ENCODE results near the gene AP3M1.
A peak's percentile ranks its signal among the peaks of the same experiment; 100 is the strongest.

The AP3M1 gene

DNA sequence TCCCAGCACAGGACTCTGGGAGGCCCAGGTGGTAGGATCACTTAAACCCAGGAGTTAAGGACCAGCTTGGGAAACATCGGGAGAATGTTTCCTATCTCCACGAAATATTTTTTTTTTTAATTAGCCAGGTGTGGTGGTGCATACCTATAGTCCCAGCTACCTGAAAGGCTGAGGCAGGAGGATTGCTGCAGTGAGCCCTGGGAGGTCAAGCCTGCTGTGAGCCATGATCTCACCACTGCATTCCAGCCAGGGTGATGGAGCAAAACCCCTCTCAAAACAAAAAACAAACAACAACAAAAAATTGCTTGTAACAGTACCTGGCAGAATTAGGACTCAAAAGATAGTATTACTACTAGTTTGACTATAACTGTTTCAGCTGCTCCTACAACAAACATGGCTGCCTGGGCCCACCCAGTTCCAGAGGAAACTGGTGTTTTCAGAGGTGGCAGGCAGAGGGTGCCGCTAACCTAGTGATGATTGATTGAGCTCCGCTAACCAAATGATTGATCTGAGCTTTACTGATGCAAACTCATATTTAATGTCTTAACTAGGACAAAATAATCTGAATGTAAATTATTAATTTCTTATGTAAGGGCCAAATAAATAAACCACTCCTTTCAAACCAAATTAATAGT, 57.0 kb downstream of the AP3M1 start:
- H3K9me3 ChIP-seq (ENCODE audit: control insufficient read depth, insufficient read depth, low read length) = no peaks in the 10 kb centered on the region
- H3K4me3 ChIP-seq (ENCODE audit: low read depth, low read length) = no peak overlapping the region
- no peaks in the 10 kb centered on the region for H3K4me1 ChIP-seq (ENCODE audit: control insufficient read depth, insufficient read depth, low read length)
- no peak overlapping the region for H3K27ac ChIP-seq (ENCODE audit: low read depth, low read length)
- H3K36me3 ChIP-seq (ENCODE audit: control insufficient read depth, insufficient read depth, low read length) = peaks cover 97% of the 10 kb centered on the region
- H3K27me3 ChIP-seq (ENCODE audit: control insufficient read depth, insufficient read depth, low read length) = no peaks in the 10 kb centered on the region
- H3K9ac ChIP-seq (ENCODE audit: low read depth, low read length) = no peak overlapping the region

DNA sequence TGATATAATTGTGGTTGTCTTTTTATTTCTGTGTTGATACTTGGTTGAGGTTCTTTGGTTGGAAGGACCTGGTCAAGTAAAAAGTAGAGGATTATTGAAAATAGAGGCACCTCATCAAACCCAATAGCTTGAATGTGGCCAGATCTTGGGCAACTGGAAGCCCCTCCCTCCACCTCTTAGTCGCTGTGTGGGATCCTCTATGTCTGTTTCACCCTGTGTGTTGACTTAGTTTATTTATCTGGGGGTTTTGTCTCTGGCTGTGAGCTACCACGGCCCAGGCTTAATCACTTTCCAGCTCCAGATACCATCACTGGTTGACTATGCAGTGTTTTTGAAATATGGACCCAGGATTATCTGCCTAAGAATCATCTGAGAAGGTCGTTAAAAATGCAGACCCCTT, 58.3 kb downstream of the AP3M1 start:
- Histone ChIP-seq H3K9me3 (ENCODE audit: control insufficient read depth, insufficient read depth, low read length) (no peaks in the 10 kb centered on the region), H3K4me3 (ENCODE audit: low read depth, low read length) (no peak overlapping the region), H3K4me1 (ENCODE audit: control insufficient read depth, insufficient read depth, low read length) (no peaks in the 10 kb centered on the region), H3K36me3 (ENCODE audit: control insufficient read depth, insufficient read depth, low read length) (peaks cover 94% of the 10 kb centered on the region), H3K27ac (ENCODE audit: low read depth, low read length) (no peak overlapping the region), H3K9ac (ENCODE audit: low read depth, low read length) (no peak overlapping the region), H3K27me3 (ENCODE audit: control insufficient read depth, insufficient read depth, low read length) (no peaks in the 10 kb centered on the region)

DNA sequence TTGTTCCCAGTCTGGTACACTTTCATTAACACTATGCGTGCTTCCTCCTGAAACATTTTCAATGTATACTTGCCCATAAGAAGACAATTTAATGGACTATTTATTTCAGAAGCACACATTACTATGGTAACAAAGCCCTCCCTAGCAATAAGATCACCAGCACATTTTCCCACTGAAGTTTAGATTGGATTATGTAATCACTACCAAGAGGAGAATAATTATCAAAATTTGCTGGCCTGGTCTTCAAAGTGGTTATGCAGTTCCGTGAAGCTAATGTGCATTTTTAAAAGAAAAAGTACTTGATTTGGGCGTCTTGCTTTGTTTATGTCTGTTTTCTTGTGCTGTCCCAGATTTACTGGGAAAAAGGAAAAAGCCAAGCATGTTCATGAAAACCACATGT, 61.9 kb downstream of the AP3M1 start:
- H3K27ac ChIP-seq (ENCODE audit: low read depth, low read length) = no peak overlapping the region
- peaks cover 87% of the 10 kb centered on the region for H3K36me3 ChIP-seq (ENCODE audit: control insufficient read depth, insufficient read depth, low read length)
- no peak overlapping the region for H3K9ac ChIP-seq (ENCODE audit: low read depth, low read length)
- H3K4me1 ChIP-seq (ENCODE audit: control insufficient read depth, insufficient read depth, low read length) = no peaks in the 10 kb centered on the region
- H3K27me3 ChIP-seq (ENCODE audit: control insufficient read depth, insufficient read depth, low read length) = no peaks in the 10 kb centered on the region
- H3K9me3 ChIP-seq (ENCODE audit: control insufficient read depth, insufficient read depth, low read length) = no peaks in the 10 kb centered on the region
- H3K4me3 ChIP-seq (ENCODE audit: low read depth, low read length) = no peak overlapping the region

- Histone ChIP-seq H3K9ac (ENCODE audit: low read depth, low read length) (no peak overlapping the region), H3K9me3 (ENCODE audit: control insufficient read depth, insufficient read depth, low read length) (no peaks in the 10 kb centered on the region), H3K4me3 (ENCODE audit: low read depth, low read length) (no peak overlapping the region), H3K4me1 (ENCODE audit: control insufficient read depth, insufficient read depth, low read length) (no peaks in the 10 kb centered on the region), H3K27me3 (ENCODE audit: control insufficient read depth, insufficient read depth, low read length) (no peaks in the 10 kb centered on the region), H3K27ac (ENCODE audit: low read depth, low read length) (no peak overlapping the region), H3K36me3 (ENCODE audit: control insufficient read depth, insufficient read depth, low read length) (peaks cover 87% of the 10 kb centered on the region)
Observed at GRCh38 chr10:74086317-74086716, 64.3 kb downstream of the AP3M1 start.

- peaks cover 73% of the 10 kb centered on the region for H3K36me3 ChIP-seq (ENCODE audit: control insufficient read depth, insufficient read depth, low read length)
- H3K27ac ChIP-seq (ENCODE audit: low read depth, low read length) = no peak overlapping the region
- H3K27me3 ChIP-seq (ENCODE audit: control insufficient read depth, insufficient read depth, low read length) = no peaks in the 10 kb centered on the region
- H3K9me3 ChIP-seq (ENCODE audit: control insufficient read depth, insufficient read depth, low read length) = no peaks in the 10 kb centered on the region
- H3K4me3 ChIP-seq (ENCODE audit: low read depth, low read length) = no peak overlapping the region
- no peak overlapping the region for H3K9ac ChIP-seq (ENCODE audit: low read depth, low read length)
- peaks cover 12% of the 10 kb centered on the region for H3K4me1 ChIP-seq (ENCODE audit: control insufficient read depth, insufficient read depth, low read length)
Observed at GRCh38 chr10:74084955-74085354, 65.7 kb downstream of the AP3M1 start.

DNA sequence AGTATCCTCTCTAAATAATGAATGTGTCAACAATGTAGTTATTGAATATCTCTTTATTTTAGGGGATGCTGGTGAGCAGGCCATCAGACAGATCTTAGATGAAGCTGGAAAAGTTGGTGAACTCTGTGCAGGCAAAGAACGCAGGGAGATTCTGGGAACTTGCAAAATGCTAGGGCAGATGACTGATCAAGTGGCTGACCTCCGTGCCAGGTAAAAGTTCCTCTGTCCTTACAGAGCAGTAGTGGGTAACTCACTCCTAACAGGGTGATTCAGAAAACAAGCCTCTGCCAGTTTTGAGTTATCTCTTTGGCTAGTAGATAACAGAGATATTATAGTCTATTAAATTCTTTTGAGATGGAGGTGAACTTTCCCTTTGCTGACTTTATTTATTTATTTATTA, 67.3 kb downstream of the AP3M1 start:
- Histone ChIP-seq H3K36me3 (ENCODE audit: control insufficient read depth, insufficient read depth, low read length) (peaks cover 60% of the 10 kb centered on the region), H3K9ac (ENCODE audit: low read depth, low read length) (no peak overlapping the region), H3K27me3 (ENCODE audit: control insufficient read depth, insufficient read depth, low read length) (no peaks in the 10 kb centered on the region), H3K27ac (ENCODE audit: low read depth, low read length) (no peak overlapping the region), H3K9me3 (ENCODE audit: control insufficient read depth, insufficient read depth, low read length) (no peaks in the 10 kb centered on the region), H3K4me1 (ENCODE audit: control insufficient read depth, insufficient read depth, low read length) (peaks cover 28% of the 10 kb centered on the region), H3K4me3 (ENCODE audit: low read depth, low read length) (no peak overlapping the region)

- Histone ChIP-seq H3K27me3 (ENCODE audit: control insufficient read depth, insufficient read depth, low read length) (no peaks in the 10 kb centered on the region), H3K9me3 (ENCODE audit: control insufficient read depth, insufficient read depth, low read length) (no peaks in the 10 kb centered on the region), H3K4me1 (ENCODE audit: control insufficient read depth, insufficient read depth, low read length) (peaks cover 40% of the 10 kb centered on the region), H3K27ac (ENCODE audit: low read depth, low read length) (no peak overlapping the region), H3K9ac (ENCODE audit: low read depth, low read length) (no peak overlapping the region), H3K36me3 (ENCODE audit: control insufficient read depth, insufficient read depth, low read length) (peaks cover 58% of the 10 kb centered on the region), H3K4me3 (ENCODE audit: low read depth, low read length) (no peak overlapping the region)
Observed at GRCh38 chr10:74081941-74082718, 68.5 kb downstream of the AP3M1 start.

DNA sequence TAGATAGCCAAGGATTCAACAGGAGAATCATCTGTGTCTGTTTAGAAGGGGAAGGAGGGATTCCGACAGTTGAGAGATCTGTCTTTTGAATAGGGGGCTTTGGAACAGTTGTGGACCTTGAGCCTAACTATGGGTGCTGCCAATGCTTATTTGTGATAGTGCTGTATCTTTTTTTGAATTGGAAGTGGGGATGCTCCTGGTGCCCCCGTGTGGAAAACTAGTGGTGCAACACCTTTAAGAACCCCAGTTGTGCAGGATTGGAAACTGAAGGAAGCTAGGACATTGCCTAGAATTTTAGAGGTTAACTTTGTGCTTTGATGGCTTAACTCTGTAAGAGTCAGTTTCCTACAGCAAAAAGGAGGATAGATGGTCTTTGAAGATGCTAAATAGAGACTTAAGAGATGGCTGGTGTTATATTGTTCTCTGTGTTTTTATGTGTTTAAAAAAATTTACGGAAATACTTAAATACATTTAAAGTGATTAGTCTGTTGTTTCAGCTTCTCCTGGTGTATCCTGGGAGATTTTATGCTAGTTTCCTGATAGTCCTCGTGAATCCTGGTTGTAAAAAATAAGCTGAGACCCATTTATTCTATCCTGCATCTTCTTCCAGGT, 69.3 kb downstream of the AP3M1 start:
- Histone ChIP-seq H3K4me1 (ENCODE audit: control insufficient read depth, insufficient read depth, low read length) (peaks cover 49% of the 10 kb centered on the region), H3K27ac (ENCODE audit: low read depth, low read length) (no peak overlapping the region), H3K36me3 (ENCODE audit: control insufficient read depth, insufficient read depth, low read length) (peaks cover 59% of the 10 kb centered on the region), H3K9ac (ENCODE audit: low read depth, low read length) (no peak overlapping the region), H3K27me3 (ENCODE audit: control insufficient read depth, insufficient read depth, low read length) (no peaks in the 10 kb centered on the region), H3K4me3 (ENCODE audit: low read depth, low read length) (no peak overlapping the region), H3K9me3 (ENCODE audit: control insufficient read depth, insufficient read depth, low read length) (no peaks in the 10 kb centered on the region)

DNA sequence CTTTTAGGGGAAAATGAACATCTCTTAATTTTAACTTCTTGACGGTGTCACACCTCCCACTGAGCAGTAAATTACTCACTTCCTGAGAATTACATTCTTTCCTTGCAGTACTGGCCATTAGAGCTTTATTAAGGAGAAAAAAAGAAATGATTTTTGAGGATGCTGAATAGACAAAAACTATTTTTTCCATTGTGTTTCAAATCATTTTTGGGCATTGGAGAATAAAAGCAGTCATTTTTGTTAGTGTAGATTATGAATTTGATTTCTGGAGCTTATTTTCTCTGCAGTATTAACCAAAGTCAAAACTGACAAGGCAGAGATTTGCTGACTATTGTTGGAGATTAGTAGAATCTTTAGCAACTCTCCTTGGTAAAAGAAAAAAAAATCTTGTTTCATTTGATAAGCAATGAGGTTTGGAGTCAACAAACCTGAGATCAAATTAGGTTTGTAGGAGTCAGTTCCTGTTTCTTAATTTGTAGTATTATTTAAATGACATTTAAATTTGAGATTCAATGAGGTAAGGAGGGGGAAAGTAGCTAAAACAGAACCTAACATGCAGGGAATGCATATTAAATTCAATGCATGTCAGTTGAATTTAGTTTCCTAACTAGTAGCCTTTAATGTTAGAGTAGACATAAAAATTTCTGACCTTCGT, 70.6 kb downstream of the AP3M1 start:
- H3K9ac ChIP-seq (ENCODE audit: low read depth, low read length) = peak overlapping the region; percentile 5; the same call in 1 of the 2 replicates
- H3K9me3 ChIP-seq (ENCODE audit: control insufficient read depth, insufficient read depth, low read length) = no peaks in the 10 kb centered on the region
- H3K36me3 ChIP-seq (ENCODE audit: control insufficient read depth, insufficient read depth, low read length) = peaks cover 59% of the 10 kb centered on the region
- no peaks in the 10 kb centered on the region for H3K27me3 ChIP-seq (ENCODE audit: control insufficient read depth, insufficient read depth, low read length)
- peaks cover 51% of the 10 kb centered on the region for H3K4me1 ChIP-seq (ENCODE audit: control insufficient read depth, insufficient read depth, low read length)
- H3K4me3 ChIP-seq (ENCODE audit: low read depth, low read length) = peak overlapping the region; percentile 4; the same call in 1 of the 2 replicates
- peak overlapping the region; percentile 84 for H3K27ac ChIP-seq (ENCODE audit: low read depth, low read length)

DNA sequence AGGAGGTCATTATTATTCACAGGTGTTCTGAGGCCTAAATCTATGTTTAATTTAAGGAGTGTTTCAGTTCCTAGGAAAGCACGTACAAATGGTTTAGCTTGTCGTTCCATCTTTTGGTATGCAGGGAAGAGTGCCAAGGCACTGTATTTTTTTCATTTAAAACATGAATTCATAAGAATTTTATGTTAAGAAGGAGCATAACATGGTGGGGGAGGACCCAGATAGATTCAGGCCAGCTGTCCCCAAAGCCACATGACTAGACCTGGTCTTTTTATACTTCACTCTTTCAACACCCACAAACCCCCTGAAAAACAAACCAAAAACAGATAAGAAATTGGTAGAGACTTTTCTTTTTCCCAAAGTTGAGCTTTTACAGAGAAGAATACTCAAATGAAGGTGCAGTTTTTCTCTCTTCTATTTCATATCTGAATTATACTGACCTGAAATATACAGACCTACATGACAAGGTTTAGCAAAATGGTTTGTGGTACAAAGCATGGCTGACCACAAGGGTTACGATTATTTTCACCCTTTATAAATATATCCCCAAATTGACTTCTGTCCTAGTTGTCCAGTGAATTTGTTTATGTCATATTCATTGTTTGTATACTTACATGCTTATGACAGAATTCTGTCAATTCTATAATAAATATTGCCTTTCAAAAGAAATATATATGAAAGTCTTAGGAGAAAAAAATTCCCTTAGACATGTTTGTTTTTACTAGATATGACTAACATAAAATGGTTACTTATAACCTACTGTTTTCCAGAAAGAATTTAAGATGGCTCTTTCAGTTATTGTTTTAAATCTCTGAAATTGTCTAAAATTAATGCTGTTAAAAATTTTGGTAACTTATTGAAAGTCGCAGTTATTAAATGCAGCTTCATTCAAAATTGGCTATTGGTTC, 71.3 kb downstream of the AP3M1 start:
- peaks cover 59% of the 10 kb centered on the region for H3K36me3 ChIP-seq (ENCODE audit: control insufficient read depth, insufficient read depth, low read length)
- peak overlapping the region; percentile 84 for H3K27ac ChIP-seq (ENCODE audit: low read depth, low read length)
- peaks cover 51% of the 10 kb centered on the region for H3K4me1 ChIP-seq (ENCODE audit: control insufficient read depth, insufficient read depth, low read length)
- peak overlapping the region; percentile 4; the same call in 1 of the 2 replicates for H3K4me3 ChIP-seq (ENCODE audit: low read depth, low read length)
- H3K27me3 ChIP-seq (ENCODE audit: control insufficient read depth, insufficient read depth, low read length) = no peaks in the 10 kb centered on the region
- no peaks in the 10 kb centered on the region for H3K9me3 ChIP-seq (ENCODE audit: control insufficient read depth, insufficient read depth, low read length)
- H3K9ac ChIP-seq (ENCODE audit: low read depth, low read length) = peak overlapping the region; percentile 12; the same call in 1 of the 2 replicates
